GM03348 (cell line): Measurements from ENCODE around the gene PPP3CA.
"Not testable (repeated sequence)": the region's sequence is repeated elsewhere in the genome, so short reads cannot be mapped to it uniquely, and the experiment has no call there.

ENCODE experiments used
- DNase-seq: peaks from one replicate; pipeline ENCODE4 v3.0.0; 2012; ENCODE audit warnings: low spot score

The PPP3CA gene

GRCh38 chr4:101141855-101142254 lies 205.5 kb downstream of the PPP3CA start:
- no peak for DNase-seq

- no peak for DNase-seq
Measured at GRCh38 chr4:101141230-101141629, 206.1 kb downstream of the PPP3CA start.

DNA sequence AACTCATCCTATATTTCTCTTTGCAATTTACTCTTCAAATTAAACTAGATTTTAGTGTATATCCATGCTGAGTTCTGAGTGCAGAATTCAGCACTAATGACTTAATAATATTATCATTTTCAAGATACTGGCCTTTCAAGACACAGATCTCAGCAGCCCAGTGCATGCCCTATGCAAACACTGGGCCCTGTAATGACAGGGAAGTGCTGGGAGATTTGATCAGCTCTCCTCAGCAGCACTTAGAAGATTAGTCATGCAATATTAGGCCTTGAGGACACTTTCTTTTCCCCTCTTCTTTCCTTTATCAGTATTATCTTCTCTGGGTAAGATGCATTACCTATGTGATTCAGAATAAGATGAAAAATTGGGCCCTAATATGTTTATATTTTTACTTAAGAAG lies 207.1 kb downstream of the PPP3CA start:
- DNase-seq: no peak

DNA sequence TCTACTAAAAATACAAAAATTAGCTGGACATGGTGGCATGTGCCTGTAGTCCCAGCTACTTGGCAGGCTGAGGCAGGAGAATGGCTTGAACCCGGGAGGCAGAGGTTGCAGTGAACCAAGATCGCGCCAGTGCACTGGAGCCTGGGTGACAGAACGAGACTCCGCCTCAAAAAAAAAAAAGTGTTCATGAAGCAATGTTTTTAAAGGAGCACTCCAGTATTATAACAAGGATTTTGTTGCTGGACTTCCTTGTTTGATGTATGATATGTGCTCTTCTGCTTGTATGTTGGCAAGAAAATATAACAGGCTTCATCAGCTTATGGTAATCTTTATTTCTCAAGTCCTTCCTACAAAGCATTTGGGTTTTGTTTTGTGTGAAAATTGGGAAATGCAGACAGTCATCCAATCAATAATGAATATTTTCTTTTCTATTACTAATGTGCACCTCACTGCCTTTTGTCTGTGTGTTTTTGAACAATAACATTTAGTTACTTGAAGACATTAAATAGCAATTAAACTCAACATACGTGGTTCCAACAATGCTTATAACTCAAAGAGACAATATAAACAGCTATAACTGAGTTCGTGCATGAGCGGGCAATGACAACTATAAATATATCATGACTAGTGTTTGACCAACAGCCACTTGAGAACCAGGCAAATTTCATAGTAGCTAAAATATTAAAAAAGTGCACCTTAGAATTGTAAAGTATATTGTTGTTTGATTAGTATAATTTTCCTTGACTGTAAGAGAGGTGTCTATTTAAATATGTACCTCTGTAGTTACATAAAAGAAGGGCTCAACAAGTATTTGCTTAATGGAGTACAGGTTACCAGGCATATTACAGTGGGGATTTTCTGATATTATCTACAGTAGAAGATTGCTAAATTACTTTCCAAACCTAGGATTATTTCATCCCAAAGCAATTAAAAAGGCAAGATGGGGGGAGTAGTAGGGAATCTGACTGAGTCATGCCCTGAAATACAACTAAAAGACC lies 210.7 kb downstream of the PPP3CA start:
- DNase-seq: no peak

DNA sequence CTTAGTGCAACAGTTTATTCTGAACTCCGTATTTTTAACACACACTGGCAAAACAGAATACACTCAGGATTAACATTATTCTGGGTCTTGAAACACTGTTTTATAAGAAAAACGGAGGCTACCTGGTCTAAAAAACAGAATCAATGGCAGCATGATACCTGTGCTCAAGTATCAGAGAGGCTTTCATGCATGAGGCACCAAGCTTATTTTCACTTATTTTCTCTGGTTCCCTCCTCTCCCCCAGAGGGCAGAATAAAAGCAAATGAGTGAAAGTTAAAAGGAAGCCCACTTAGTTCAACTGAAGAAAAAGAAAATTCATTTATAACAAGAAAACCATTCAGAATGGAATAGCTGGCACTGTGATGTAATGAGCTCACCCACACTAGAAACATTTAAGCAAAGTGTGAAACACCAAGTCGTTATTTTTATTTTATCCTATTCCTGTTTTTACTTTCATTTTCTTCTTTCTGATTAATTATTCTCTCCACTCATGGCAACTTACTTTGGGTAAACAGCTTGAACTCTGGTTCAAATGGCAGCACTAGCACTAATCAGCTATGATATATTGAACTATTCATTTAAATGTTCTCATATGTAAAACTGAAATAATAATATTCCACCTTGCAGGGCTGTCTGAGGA lies 211.8 kb downstream of the PPP3CA start:
- DNase-seq: no peak

DNA sequence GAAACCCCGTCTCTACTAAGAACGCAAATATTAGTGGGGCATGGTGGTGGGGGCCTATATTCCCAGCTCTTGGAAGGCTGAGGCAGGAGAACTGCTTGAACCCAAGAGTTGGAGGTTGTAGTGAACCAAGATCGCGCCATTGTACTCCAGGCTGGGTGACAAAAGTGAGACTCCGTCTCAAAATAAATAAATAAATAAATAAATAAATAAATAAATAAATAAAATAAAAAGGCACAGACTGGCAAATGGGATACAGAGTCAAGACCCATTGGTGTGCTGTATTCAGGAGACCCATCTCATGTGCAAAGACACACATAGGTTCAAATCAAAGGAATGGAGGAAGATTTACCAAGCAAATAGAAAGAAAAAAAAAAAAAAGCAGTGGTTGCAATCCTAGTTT lies 216.3 kb downstream of the PPP3CA start:
- not testable (repeated sequence) for DNase-seq

- not testable (repeated sequence) for DNase-seq
Measured at GRCh38 chr4:101128898-101129297, 218.4 kb downstream of the PPP3CA start.

DNA sequence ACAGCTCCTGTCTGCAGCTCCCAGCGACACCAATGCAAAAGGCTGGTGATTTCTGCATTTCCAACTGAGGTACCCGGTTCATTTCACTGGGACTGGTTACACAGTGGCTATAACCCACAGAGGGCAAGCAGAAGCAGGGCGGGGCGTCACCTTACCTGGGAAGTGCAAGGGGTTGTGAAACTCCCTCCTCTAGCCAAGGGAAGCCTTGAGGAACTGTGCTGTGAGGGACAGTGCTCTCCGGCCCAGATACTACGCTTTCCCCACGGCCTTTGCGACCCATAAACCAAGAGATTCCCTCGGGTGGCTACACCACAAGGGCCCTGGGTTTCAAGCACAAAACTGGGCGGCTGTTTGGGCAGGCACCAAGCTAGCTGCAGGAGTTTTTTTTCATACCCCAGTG lies 218.9 kb downstream of the PPP3CA start:
- no peak for DNase-seq

- DNase-seq: no peak
Measured at GRCh38 chr4:101127176-101127790, 220.0 kb downstream of the PPP3CA start.

DNA sequence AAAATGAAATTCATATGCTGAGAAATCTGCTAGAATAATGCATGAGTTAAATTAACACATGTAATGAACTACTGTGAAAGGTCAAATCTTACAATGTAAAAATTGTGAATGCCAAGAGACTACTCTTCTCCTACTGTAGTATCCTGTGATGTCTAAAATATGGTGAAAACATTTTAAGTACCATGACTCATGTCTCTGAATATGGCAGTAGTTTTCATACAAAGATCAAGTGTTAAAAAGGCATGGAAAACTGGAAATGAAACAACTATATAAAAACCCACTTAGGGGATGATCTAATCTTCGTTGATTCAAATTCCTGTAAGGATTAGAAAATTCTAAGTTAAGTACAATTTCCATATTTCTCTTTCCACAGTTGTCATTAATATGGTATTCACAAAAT lies 221.3 kb downstream of the PPP3CA start:
- DNase-seq: peak; percentile 51

- DNase-seq: no peak
Measured at GRCh38 chr4:101125045-101125942, 222.0 kb downstream of the PPP3CA start.

- DNase-seq: no peak
Measured at GRCh38 chr4:101123231-101123630, 224.1 kb downstream of the PPP3CA start.

DNA sequence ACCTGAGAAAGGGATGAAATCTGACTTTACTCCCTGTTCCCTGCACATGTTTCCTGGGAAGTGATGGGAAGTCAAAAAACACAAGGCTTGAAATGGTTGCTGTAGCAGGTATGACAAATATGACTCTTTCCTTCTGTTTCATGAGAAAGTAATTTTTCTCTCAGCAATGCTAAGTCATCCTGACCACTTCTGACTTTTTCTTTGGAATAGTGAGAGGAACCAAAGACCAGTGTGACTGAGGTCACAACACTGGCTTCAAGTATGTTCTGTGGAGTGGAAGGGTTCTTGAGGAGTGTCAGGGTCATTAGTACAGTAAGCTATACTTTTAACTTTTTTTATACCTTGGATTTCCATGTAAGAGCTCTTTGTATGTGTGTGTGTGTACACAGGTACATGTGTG lies 225.3 kb downstream of the PPP3CA start:
- no peak for DNase-seq

DNA sequence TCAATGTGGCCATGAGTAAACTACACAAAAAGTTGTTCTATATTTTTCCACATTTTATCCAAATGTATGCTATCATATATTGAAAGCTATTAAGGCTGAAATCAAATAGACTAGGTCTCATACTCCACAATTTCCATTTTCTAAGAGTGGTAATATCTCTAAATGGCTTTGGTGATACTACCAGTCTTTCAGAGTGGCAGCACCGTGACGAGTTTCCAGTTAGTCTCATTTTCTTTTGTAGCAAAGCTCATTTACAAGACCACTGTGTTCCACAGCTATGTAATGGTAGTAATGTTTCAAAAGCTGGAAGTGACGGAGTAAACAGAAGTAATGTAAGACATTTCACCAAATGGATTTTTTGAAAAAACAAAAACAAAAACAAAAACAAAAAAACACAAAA lies 228.2 kb downstream of the PPP3CA start:
- no peak for DNase-seq

DNA sequence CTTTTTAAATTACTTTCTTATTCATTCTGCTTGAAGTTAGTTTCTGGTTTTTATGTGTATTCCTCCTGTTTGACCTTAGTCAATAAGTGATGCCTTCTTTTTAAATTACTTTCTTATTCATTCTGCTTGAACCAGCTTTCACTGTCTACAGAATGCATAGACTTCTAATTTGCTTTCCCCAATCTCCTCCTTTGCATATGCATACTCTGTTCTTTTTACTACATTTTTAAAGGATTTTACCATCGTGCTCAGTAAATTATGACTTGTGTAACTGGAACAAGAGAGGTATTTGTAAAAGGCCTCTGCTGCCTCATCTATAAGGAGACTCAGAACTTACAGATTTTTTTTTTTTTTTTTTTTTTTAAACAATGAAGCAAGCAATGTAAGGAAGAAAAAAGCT lies 228.7 kb downstream of the PPP3CA start:
- no peak for DNase-seq

- no peak for DNase-seq
Measured at GRCh38 chr4:101115887-101116286, 231.4 kb downstream of the PPP3CA start.

GRCh38 chr4:101114936-101115372 lies 232.4 kb downstream of the PPP3CA start:
- no peak for DNase-seq

GRCh38 chr4:101104312-101105052 lies 242.8 kb downstream of the PPP3CA start:
- DNase-seq: no peak

DNA sequence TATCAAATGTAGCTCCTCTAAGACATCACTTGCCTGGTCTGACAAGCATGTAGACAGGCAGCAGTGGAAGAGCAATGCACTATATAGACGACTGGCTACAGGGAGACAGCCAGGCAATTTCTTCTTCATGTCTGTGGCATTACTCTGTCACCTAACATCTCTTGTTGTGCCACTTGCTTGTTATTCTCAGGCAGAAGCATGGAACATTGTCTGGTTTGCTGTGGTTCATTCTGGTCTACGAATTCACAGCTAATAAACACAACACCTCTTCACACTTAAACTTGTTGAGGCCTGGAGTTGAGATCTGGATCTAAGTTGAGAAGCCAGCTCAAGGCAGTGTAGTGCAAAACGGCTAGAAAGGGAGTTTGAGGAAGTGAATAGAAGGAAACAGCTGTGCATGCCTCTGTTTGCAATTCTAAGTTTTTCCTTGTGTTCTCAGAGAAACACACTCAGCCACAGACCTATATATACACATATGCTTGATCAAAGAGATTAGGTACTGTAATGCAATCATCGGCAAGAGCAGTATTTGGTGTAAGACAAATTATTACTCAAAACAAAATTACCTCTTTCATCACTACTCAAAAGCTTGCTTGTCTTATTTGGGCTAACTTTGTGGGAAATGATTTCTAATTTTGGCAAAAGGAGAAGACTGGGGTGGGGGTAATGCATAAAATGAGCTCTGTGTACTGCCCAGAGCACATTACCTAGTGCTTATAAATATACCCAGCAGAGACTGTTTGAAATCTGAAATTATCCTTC lies 243.8 kb downstream of the PPP3CA start:
- no peak for DNase-seq

DNA sequence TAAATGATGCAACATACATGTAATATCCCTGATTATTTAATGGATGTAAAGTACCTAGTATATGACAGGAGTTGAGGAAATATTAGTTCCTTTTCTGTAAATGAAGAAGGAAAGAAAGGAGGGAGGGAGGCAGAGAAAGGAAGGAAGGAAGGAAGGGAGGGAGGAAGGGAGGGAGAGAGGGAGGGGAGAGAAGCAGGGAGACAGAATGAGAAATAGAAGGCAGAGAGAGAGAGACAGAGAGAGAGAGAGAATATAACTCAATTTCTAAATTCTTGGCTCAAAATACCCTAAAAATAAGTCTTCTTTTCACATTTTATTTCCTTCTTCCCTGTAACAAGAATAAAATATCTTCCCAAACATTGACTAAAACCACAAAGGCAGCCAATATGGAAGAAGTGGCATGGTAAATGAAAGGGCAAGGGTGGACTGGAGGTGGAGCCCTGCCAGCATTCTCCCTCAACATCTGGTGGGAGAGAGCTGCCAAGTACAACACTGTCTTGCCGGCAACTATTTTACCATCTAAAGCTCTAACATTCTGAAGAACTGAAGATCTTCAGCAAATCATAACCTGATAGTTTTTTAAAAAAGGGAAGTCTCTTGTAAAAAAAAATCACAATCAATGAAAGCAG lies 245.1 kb downstream of the PPP3CA start:
- peak; percentile 71 for DNase-seq
